SIG-M5 treated with dmso at 0.1 percent for 504 hours (cell line): ENCODE results near the gene EBNA1BP2.
A peak's percentile ranks its signal among the peaks of the same experiment; 100 is the strongest.
"Not testable (repeated sequence)": the region's sequence is repeated elsewhere in the genome, so short reads cannot be mapped to it uniquely, and the experiment has no call there.

ENCODE experiments used
- DNase-seq: peaks from one replicate; lab custom pipeline; 2025; ENCODE audit not compliant: unreplicated experiment; lab: John Stamatoyannopoulos, UW

Gene EBNA1BP2

GRCh38 chr1:43171876-43172526 lies at the start of gene EBNA1BP2, which contains the start of gene CFAP57:
TSS of gene EBNA1BP2 (minus strand) at chr1:43172290. CDS start at chr1:43172118, 172 bp downstream.
TSS of gene CFAP57 (plus strand) at chr1:43172330. CDS start at chr1:43172754, 424 bp downstream.
- DNase-seq, result peak; percentile 83

GRCh38 chr1:43221797-43222196 lies 49.7 kb upstream of the EBNA1BP2 start:
- DNase-seq, result no peak

GRCh38 chr1:43220905-43221778 lies 49.1 kb upstream of the EBNA1BP2 start:
- peak; percentile 60 for DNase-seq

GRCh38 chr1:43217747-43218146 lies 45.7 kb upstream of the EBNA1BP2 start:
- no peak for DNase-seq

GRCh38 chr1:43214501-43215444 lies 42.7 kb upstream of the EBNA1BP2 start:
- no peak for DNase-seq

- not testable (repeated sequence) for DNase-seq
These were observed 36.2 kb upstream of the EBNA1BP2 start for GRCh38 chr1:43208277-43208676.

- no peak for DNase-seq
These were observed 35.3 kb upstream of the EBNA1BP2 start for GRCh38 chr1:43207229-43207853.

- DNase-seq, result peak; percentile 76
These were observed 34.6 kb upstream of the EBNA1BP2 start for GRCh38 chr1:43206600-43207228.

GRCh38 chr1:43205671-43206070 lies 33.6 kb upstream of the EBNA1BP2 start:
- no peak for DNase-seq

- DNase-seq, result no peak
These were observed 32.3 kb upstream of the EBNA1BP2 start for GRCh38 chr1:43204394-43204793.

- no peak for DNase-seq
These were observed 31.8 kb upstream of the EBNA1BP2 start for GRCh38 chr1:43203859-43204258.

GRCh38 chr1:43199093-43199726 lies 27.1 kb upstream of the EBNA1BP2 start:
- DNase-seq, result no peak

GRCh38 chr1:43197343-43198127 lies 25.4 kb upstream of the EBNA1BP2 start:
- no peak for DNase-seq

GRCh38 chr1:43194509-43194908 lies 22.4 kb upstream of the EBNA1BP2 start:
- DNase-seq, result no peak

GRCh38 chr1:43188106-43188505 lies 16.0 kb upstream of the EBNA1BP2 start:
- DNase-seq, result no peak

- DNase-seq, result no peak
These were observed 12.9 kb upstream of the EBNA1BP2 start for GRCh38 chr1:43184995-43185394.

- DNase-seq, result no peak
These were observed 12.3 kb upstream of the EBNA1BP2 start for GRCh38 chr1:43184388-43184787.

GRCh38 chr1:43177691-43178090 lies 5.6 kb upstream of the EBNA1BP2 start:
- DNase-seq, result no peak

GRCh38 chr1:43174873-43175272 lies 2.8 kb upstream of the EBNA1BP2 start:
- DNase-seq, result no peak
